CMK (cell line): ENCODE results near the gene TACC3.
"Not testable (repeated sequence)": the region's sequence is repeated elsewhere in the genome, so short reads cannot be mapped to it uniquely, and the experiment has no call there.

Experiments
- DNase-seq: peaks from one replicate; pipeline ENCODE4 v3.0.0-alpha.2; 2010; ENCODE audit warnings: low read depth

Gene TACC3

GRCh38 chr4:1721003-1721665 lies at the start of gene TACC3, which contains the start of gene TMEM129:
TSS of gene TACC3 (plus strand) at chr4:1721521. CDS start at chr4:1723422, 1,901 bp downstream.
TSS of gene TMEM129 (minus strand) at chr4:1721323. CDS start at chr4:1720837, 486 bp downstream.
- DNase-seq = peak; percentile 89

GRCh38 chr4:1673671-1674070 lies 47.6 kb upstream of the TACC3 start:
- DNase-seq = no peak

GRCh38 chr4:1674682-1675081 lies 46.6 kb upstream of the TACC3 start:
- no peak for DNase-seq

- no peak for DNase-seq
Measured at GRCh38 chr4:1675136-1675801, 46.1 kb upstream of the TACC3 start.

- no peak for DNase-seq
Measured at GRCh38 chr4:1675802-1676137, 45.6 kb upstream of the TACC3 start.

GRCh38 chr4:1676605-1677525 lies 44.5 kb upstream of the TACC3 start:
- DNase-seq = no peak

- no peak for DNase-seq
Measured at GRCh38 chr4:1678244-1678643, 43.1 kb upstream of the TACC3 start.

GRCh38 chr4:1682860-1683259 lies 38.5 kb upstream of the TACC3 start:
- no peak for DNase-seq

- no peak for DNase-seq
Measured at GRCh38 chr4:1683261-1683735, 38.0 kb upstream of the TACC3 start.

GRCh38 chr4:1683736-1684505 lies 37.4 kb upstream of the TACC3 start, which contains the start of gene FAM53A:
TSS of gene FAM53A (minus strand) at chr4:1684313. CDS start at chr4:1668741, 15,572 bp downstream.
- DNase-seq = no peak

GRCh38 chr4:1684506-1685234 lies 36.7 kb upstream of the TACC3 start:
- DNase-seq = peak; percentile 76

GRCh38 chr4:1685235-1686150 lies 35.8 kb upstream of the TACC3 start:
- no peak for DNase-seq

GRCh38 chr4:1686440-1687036 lies 34.8 kb upstream of the TACC3 start:
- no peak for DNase-seq

GRCh38 chr4:1690698-1691097 lies 30.6 kb upstream of the TACC3 start:
- DNase-seq = no peak

GRCh38 chr4:1691737-1692373 lies 29.5 kb upstream of the TACC3 start:
- DNase-seq = no peak

- DNase-seq = peak; percentile 64
Measured at GRCh38 chr4:1693131-1693896, 28.0 kb upstream of the TACC3 start.

- DNase-seq = no peak
Measured at GRCh38 chr4:1695913-1696312, 25.4 kb upstream of the TACC3 start.

GRCh38 chr4:1701671-1702070 lies 19.6 kb upstream of the TACC3 start:
- DNase-seq = not testable (repeated sequence)
